Fibroblast of lung (primary cell): ENCODE results near the gene AGXT.

Experiments
- EZH2 ChIP-seq: IDR thresholded peaks from 2 replicates; pipeline ENCODE4 v1.5.1; 2012; ENCODE audit warnings: low read length, control low read depth, mild to moderate bottlenecking; ENCODE audit errors: missing control alignments
- TF ChIP-seq, protein P1 (sequence below), 2 donors: IDR thresholded peaks in 1 of 2; conservative IDR thresholded peaks in 1 of 2; 1 replicate in 1 of 2; 2 replicates in 1 of 2; pipeline ENCODE4 v1.5.1; 2011 to 2012; ENCODE audit warnings: low read length in 2 of 2, control low read depth in 1 of 2, inconsistent platforms in 1 of 2, low read depth in 1 of 2, mild to moderate bottlenecking in 1 of 2

DNA sequence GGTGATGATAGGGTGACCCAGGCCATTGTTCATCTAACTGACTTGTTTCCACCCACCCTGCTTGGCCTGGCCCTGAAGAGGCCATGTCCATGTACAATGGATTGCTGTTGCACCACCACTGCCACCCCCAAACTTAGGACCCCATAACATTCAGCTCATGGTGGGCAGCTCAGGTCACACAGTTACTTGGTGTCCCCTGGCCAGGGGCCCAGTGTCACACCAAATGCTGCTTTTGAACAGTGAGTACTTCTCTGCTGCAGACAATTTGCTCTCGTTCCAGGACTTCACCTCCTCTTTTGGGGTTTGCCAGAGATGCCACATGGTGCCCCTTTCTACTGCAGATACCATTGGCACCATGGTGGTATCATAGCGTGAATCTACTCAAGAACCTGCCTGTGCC lies 15.6 kb downstream of the AGXT start:
- TF ChIP-seq, protein P1, sequence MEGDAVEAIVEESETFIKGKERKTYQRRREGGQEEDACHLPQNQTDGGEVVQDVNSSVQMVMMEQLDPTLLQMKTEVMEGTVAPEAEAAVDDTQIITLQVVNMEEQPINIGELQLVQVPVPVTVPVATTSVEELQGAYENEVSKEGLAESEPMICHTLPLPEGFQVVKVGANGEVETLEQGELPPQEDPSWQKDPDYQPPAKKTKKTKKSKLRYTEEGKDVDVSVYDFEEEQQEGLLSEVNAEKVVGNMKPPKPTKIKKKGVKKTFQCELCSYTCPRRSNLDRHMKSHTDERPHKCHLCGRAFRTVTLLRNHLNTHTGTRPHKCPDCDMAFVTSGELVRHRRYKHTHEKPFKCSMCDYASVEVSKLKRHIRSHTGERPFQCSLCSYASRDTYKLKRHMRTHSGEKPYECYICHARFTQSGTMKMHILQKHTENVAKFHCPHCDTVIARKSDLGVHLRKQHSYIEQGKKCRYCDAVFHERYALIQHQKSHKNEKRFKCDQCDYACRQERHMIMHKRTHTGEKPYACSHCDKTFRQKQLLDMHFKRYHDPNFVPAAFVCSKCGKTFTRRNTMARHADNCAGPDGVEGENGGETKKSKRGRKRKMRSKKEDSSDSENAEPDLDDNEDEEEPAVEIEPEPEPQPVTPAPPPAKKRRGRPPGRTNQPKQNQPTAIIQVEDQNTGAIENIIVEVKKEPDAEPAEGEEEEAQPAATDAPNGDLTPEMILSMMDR (conservative IDR thresholded peaks at IDR 0.05 in 1 of 2, IDR thresholded peaks at IDR 0.05 in 1 of 2; ENCODE audit: low read depth in 1 of 2, low read length in 2 of 2): no peak
- no peak for TF ChIP-seq EZH2
